H1 (cell line): ENCODE measurements around the gene DENND10. TPM values are rescaled to one million over a fixed set of nuclear protein-coding genes. Genes with fewer than 3 reads are reported as not detected.

ENCODE experiments used
- CTCF ChIA-PET: fragments of 300-600 bp; sonication (Branson Sonifier 250); formaldehyde crosslinking; loops from one replicate; lab custom pipeline; 2021; ENCODE audit not compliant: partially characterized antibody; lab: Charles Lee
- POLR2A ChIA-PET: fragments of 300-600 bp; sonication (Branson Sonifier 250); formaldehyde crosslinking; loops from one replicate; lab custom pipeline; 2021; ENCODE audit warnings: inconsistent platforms; ENCODE audit not compliant: partially characterized antibody; lab: Charles Lee
- DNase-seq, 2 experiments: peaks; one replicate each; pipeline versions ENCODE4 v3.0.0 to v3.0.0-alpha.2; 2010 to 2022; ENCODE audit warnings: low spot score in 2 of 2, low read depth in 1 of 2, mixed read lengths in 1 of 2
- FAIRE-seq: peaks from 2 replicates; lab custom pipeline; 2011; peaks lifted over from hg19 to GRCh38; lab: Jason Lieb, UNC
- H2AFZ ChIP-seq: 2 replicates; pipeline ENCODE4 v1.8.1; 2012; ENCODE audit warnings: low read length, inconsistent platforms
- H2AK5ac ChIP-seq: 2 replicates; pipeline ENCODE4 v1.6.1; 2013; ENCODE audit warnings: low read depth, low read length
- H2BK120ac ChIP-seq: replicated peaks from 2 replicates; pipeline ENCODE3; 2013; ENCODE audit warnings: low read depth, low read length, inconsistent platforms
- H2BK12ac ChIP-seq: 2 replicates; pipeline ENCODE4 v1.6.1; 2013; ENCODE audit warnings: low read depth, low read length
- H2BK15ac ChIP-seq: 2 replicates; pipeline ENCODE4 v1.6.1; 2013; ENCODE audit warnings: low read length
- H2BK20ac ChIP-seq: 2 replicates; pipeline ENCODE4 v1.6.1; 2013; ENCODE audit warnings: low read length
- H2BK5ac ChIP-seq: 2 replicates; pipeline ENCODE4 v1.6.1; 2013; ENCODE audit warnings: low read depth, low read length
- H3K14ac ChIP-seq: 2 replicates; pipeline ENCODE4 v1.6.1; 2013; ENCODE audit warnings: inconsistent platforms; ENCODE audit not compliant: insufficient read length
- H3K18ac ChIP-seq: 2 replicates; pipeline ENCODE4 v1.6.1; 2013; ENCODE audit warnings: low read length; ENCODE audit errors: extremely low read depth
- H3K23ac ChIP-seq: 2 replicates; pipeline ENCODE4 v1.6.1; 2013; ENCODE audit warnings: inconsistent platforms; ENCODE audit not compliant: insufficient read length
- H3K23me2 ChIP-seq: 2 replicates; pipeline ENCODE4 v1.6.1; 2013; ENCODE audit warnings: low read depth, low read length
- H3K27ac ChIP-seq: 2 replicates; pipeline ENCODE4 v1.6.1; 2011; ENCODE audit warnings: low read depth, low read length, inconsistent platforms
- H3K27me3 ChIP-seq, 4 experiments: replicated peaks in 1 of 4; 1 replicate in 1 of 4; 2 replicates in 3 of 4; pipeline versions ENCODE4 v1.6.1 to v1.8.1; 2011 to 2013; ENCODE audit warnings: low read length in 3 of 4, mild to moderate bottlenecking in 3 of 4, inconsistent platforms in 2 of 4, mixed read lengths in 2 of 4, moderate library complexity in 1 of 4; ENCODE audit not compliant: control insufficient read depth in 3 of 4, insufficient read depth in 3 of 4; ENCODE audit errors: extremely low read depth in 1 of 4
- H3K36me3 ChIP-seq, 4 experiments: 2 replicates each; pipeline versions ENCODE4 v1.6.1 to v1.8.1; 2011 to 2013; ENCODE audit warnings: mild to moderate bottlenecking in 4 of 4, low read length in 3 of 4, moderate library complexity in 2 of 4, control low read depth in 1 of 4, inconsistent platforms in 1 of 4; ENCODE audit not compliant: insufficient read depth in 4 of 4, control insufficient read depth in 2 of 4
- H3K4ac ChIP-seq: replicated peaks from 2 replicates; pipeline ENCODE3; 2013; ENCODE audit warnings: low read length, low read depth, mixed read lengths, inconsistent platforms; ENCODE audit not compliant: insufficient read length
- H3K4me1 ChIP-seq, 4 experiments: replicated peaks in 1 of 4; 1 replicate in 1 of 4; 2 replicates in 3 of 4; pipeline versions ENCODE4 v1.6.1 to v1.8.1; 2011 to 2013; ENCODE audit warnings: low read length in 3 of 4, inconsistent platforms in 2 of 4, mixed read lengths in 1 of 4; ENCODE audit not compliant: insufficient read depth in 4 of 4, control insufficient read depth in 3 of 4
- H3K4me2 ChIP-seq, 2 experiments: 2 replicates each; pipeline versions ENCODE4 v1.6.1 to v1.8.1; 2011 to 2013; ENCODE audit warnings: low read depth in 2 of 2, low read length in 2 of 2, control low read depth in 1 of 2, inconsistent platforms in 1 of 2, mild to moderate bottlenecking in 1 of 2; ENCODE audit not compliant: insufficient read depth in 1 of 2
- H3K4me3 ChIP-seq, 4 experiments: fragments of 200-600, 300-600 bp in 1 of 4; sonication (generic), shearing (Covaris generic), sonication (Bioruptor Twin) in 1 of 4; 2 replicates each; pipeline versions ENCODE4 v1.5.1 to v1.8.1; 2011 to 2016; ENCODE audit warnings: low read length in 4 of 4, low read depth in 3 of 4, control low read depth in 2 of 4, inconsistent platforms in 2 of 4, mild to moderate bottlenecking in 2 of 4, mixed read lengths in 1 of 4, moderate library complexity in 1 of 4; ENCODE audit not compliant: insufficient read depth in 2 of 4; ENCODE audit errors: extremely low read depth in 1 of 4
- H3K56ac ChIP-seq: replicated peaks from 2 replicates; pipeline ENCODE3; 2013; ENCODE audit warnings: low read depth, mild to moderate bottlenecking, mixed read lengths, low read length, inconsistent platforms; ENCODE audit not compliant: insufficient read length
- H3K79me1 ChIP-seq: 2 replicates; pipeline ENCODE4 v1.6.1; 2013; ENCODE audit warnings: low read depth, low read length, control low read depth
- H3K79me2 ChIP-seq, 2 experiments: 2 replicates each; pipeline versions ENCODE4 v1.6.1 to v1.8.1; 2012 to 2013; ENCODE audit warnings: low read length in 2 of 2, mild to moderate bottlenecking in 2 of 2, inconsistent platforms in 1 of 2; ENCODE audit not compliant: insufficient read depth in 2 of 2, control insufficient read depth in 1 of 2
- H3K9ac ChIP-seq, 4 experiments: replicated peaks in 1 of 4; 1 replicate in 1 of 4; 2 replicates in 3 of 4; pipeline versions ENCODE4 v1.6.1 to v1.8.1; 2011 to 2013; ENCODE audit warnings: low read depth in 3 of 4, low read length in 3 of 4, control low read depth in 2 of 4, mild to moderate bottlenecking in 2 of 4, moderate library complexity in 2 of 4, inconsistent platforms in 1 of 4; ENCODE audit errors: extremely low read depth in 1 of 4
- H3K9me3 ChIP-seq, 2 experiments: 2 replicates each; pipeline versions ENCODE4 v1.6.1 to v1.8.1; 2012 to 2013; ENCODE audit warnings: mild to moderate bottlenecking in 2 of 2, moderate library complexity in 2 of 2, control low read depth in 1 of 2, inconsistent platforms in 1 of 2, low read depth in 1 of 2, low read length in 1 of 2, mixed read lengths in 1 of 2; ENCODE audit not compliant: insufficient read depth in 2 of 2
- H4K20me1 ChIP-seq, 2 experiments: replicated peaks in 1 of 2; 2 replicates each; pipeline versions ENCODE3 to v1.8.1; 2011 to 2013; ENCODE audit warnings: inconsistent platforms in 2 of 2, low read length in 2 of 2, mild to moderate bottlenecking in 1 of 2; ENCODE audit not compliant: insufficient read depth in 2 of 2, control insufficient read depth in 1 of 2
- H4K5ac ChIP-seq: 2 replicates; pipeline ENCODE4 v1.6.1; 2013; ENCODE audit warnings: low read length, low read depth, mixed read lengths, inconsistent platforms; ENCODE audit not compliant: insufficient read length
- H4K8ac ChIP-seq: 2 replicates; pipeline ENCODE4 v1.8.0; 2013; ENCODE audit warnings: mild to moderate bottlenecking, moderate library complexity, low read length, inconsistent platforms; ENCODE audit not compliant: insufficient read depth; ENCODE audit errors: extremely low read depth
- H4K91ac ChIP-seq: replicated peaks from 2 replicates; pipeline ENCODE3; 2013; ENCODE audit warnings: low read length, mixed read lengths, inconsistent platforms; ENCODE audit not compliant: insufficient read length
- CBX8 ChIP-seq: fragments of 300-800, 300-1000 bp; sonication (generic); IDR thresholded peaks from 2 replicates; pipeline ENCODE4 v1.7.1; 2016; ENCODE audit warnings: low read depth, low read length, borderline replicate concordance
- CTCF ChIP-seq, 3 experiments: IDR thresholded peaks; 1 replicate in 2 of 3; 2 replicates in 1 of 3; pipeline versions ENCODE4 v1.5.1 to v1.6.1; 2011; ENCODE audit warnings: low read length in 3 of 3, mild to moderate bottlenecking in 3 of 3, inconsistent platforms in 2 of 3, low read depth in 1 of 3, moderate library complexity in 1 of 3; ENCODE audit not compliant: insufficient read depth in 1 of 3; ENCODE audit errors: control extremely low read depth in 1 of 3
- EZH2 ChIP-seq: fragments of 200-600 bp; sonication (generic); IDR thresholded peaks from 2 replicates; pipeline ENCODE4 v1.7.1; 2012; ENCODE audit warnings: low read depth, mild to moderate bottlenecking, moderate library complexity, low read length, inconsistent platforms; ENCODE audit not compliant: severe bottlenecking
- FOSL1 ChIP-seq: IDR thresholded peaks from 2 replicates; pipeline ENCODE4 v1.6.1; 2011; ENCODE audit warnings: mild to moderate bottlenecking, low read depth, low read length, moderate library complexity; ENCODE audit not compliant: insufficient read depth
- SIX5 ChIP-seq: IDR thresholded peaks from 2 replicates; pipeline ENCODE4 v1.6.1; 2011; ENCODE audit warnings: mild to moderate bottlenecking, low read depth, low read length
- WGBS, 2 experiments: shearing (Covaris generic) in 1 of 2; methylation state at CpG; one replicate each; pipeline versions ENCODE4 v1.1.6 to v1.1.7; 2013 to 2015; ENCODE audit warnings: low lambda C conversion rate in 2 of 2, mixed read lengths in 2 of 2, inconsistent platforms in 1 of 2, low coverage in 1 of 2, missing lambda C conversion rate in 1 of 2; ENCODE audit not compliant: insufficient replicate concordance in 2 of 2, insufficient coverage in 1 of 2, insufficient read length in 1 of 2; ENCODE audit errors: extremely low coverage in 1 of 2, missing lambda C conversion rate in 1 of 2; 5-methylcytosine and 5-hydroxymethylcytosine counted together
- polyA plus RNA-seq, 7 experiments: library from polyadenylated mRNA; depleted of rRNA in 3 of 7; stranded (reverse) in 5 of 7; unstranded in 2 of 7; fragments of >200 nt in 5 of 7; fragments of 200-250 nt in 2 of 7; gene quantifications; 1 replicate in 5 of 7; 2 replicates in 1 of 7; 4 replicates in 1 of 7; pipeline versions ENCODE4 v1.2.1 to v1.2.3, GENCODE V29; 2011 to 2013; ENCODE audit warnings: missing spikeins in 2 of 7, mixed read lengths in 2 of 7
- total RNA-seq: library from RNA; stranded (reverse); fragmentation: NEBNext Ultra II Directional; extraction: Animal tissue kit (Norgen Biotek cat#: 25700); gene quantifications from 2 replicates; pipeline ENCODE4 v1.2.1, GENCODE V29; 2021

The DENND10 gene
- total and polyA plus RNA-seq, 2 of the 8 experiments (the other 6 are each of a cell fraction or from before 2014, with no cell fraction given), result 49.3 to 64.4 TPM

- H3K56ac ChIP-seq, result no peak overlapping the region
- H2BK12ac ChIP-seq, result no peak overlapping the region
- peaks cover 10 to 27% (median 24%) of the 10 kb centered on the region in 4 experiments; a peak in 7 of 8 replicates for H3K36me3 ChIP-seq
- DNase-seq (no peak), FAIRE-seq (no peak)
- no peak overlapping the region for H3K9ac ChIP-seq
- no peak overlapping the region for H2BK120ac ChIP-seq
- no peak overlapping the region for H4K8ac ChIP-seq
- POLR2A ChIA-PET, result interaction anchor here (1.0 kb wide), 1 partner anchor 29 kb away, joined by 3 read pairs; the partner anchor contains the start of gene SFXN4
- H3K9me3 ChIP-seq, result no peaks in the 10 kb centered on the region
- TF ChIP-seq FOSL1 (no peak), SIX5 (no peak), CTCF (IDR thresholded peaks at IDR 0.05; ENCODE audit: control extremely low read depth in 1 of 3, insufficient read depth in 1 of 3, low read depth in 1 of 3, low read length in 3 of 3) (no peak), EZH2 (no peak), CBX8 (no peak)
- no peak overlapping the region for H3K18ac ChIP-seq
- no peak overlapping the region for H2BK20ac ChIP-seq
- no peak overlapping the region for H3K23ac ChIP-seq
- no peaks in the 10 kb centered on the region for H3K79me2 ChIP-seq
- no peaks in the 10 kb centered on the region for H3K4me1 ChIP-seq
- no peak overlapping the region for H3K4ac ChIP-seq
- no peaks in the 10 kb centered on the region for H3K23me2 ChIP-seq
- H2BK15ac ChIP-seq, result no peak overlapping the region
- H2BK5ac ChIP-seq, result no peak overlapping the region
- no peak overlapping the region for H2AFZ ChIP-seq
- no peaks in the 10 kb centered on the region for H3K27me3 ChIP-seq
- no peak overlapping the region for H3K14ac ChIP-seq
- no peak overlapping the region for H4K91ac ChIP-seq
- H3K79me1 ChIP-seq, result no peaks in the 10 kb centered on the region
- H3K27ac ChIP-seq, result no peak overlapping the region
- no peak overlapping the region for H2AK5ac ChIP-seq
- H3K4me3 ChIP-seq, result no peak overlapping the region
- peaks cover 3 to 7% of the 10 kb centered on the region in 2 experiments for H4K20me1 ChIP-seq
- WGBS, 2 experiments, result 94% methylated on average over 7 of the region's 7 CpGs; no CpG with 5 or more reads in 1 of the 2 experiments
- H3K4me2 ChIP-seq, result no peak overlapping the region
- CTCF ChIA-PET, result interaction anchor here (0.7 to 1.6 kb wide), 4 partner anchors 9 to 63 kb away, joined by 3 to 5 read pairs (median 4); no protein-coding TSS in a partner anchor
- H4K5ac ChIP-seq, result no peak overlapping the region
Observed at GRCh38 chr10:119136084-119136483, 32.2 kb downstream of the DENND10 start.
